Measurements from ENCODE around the gene GEN1. TPM values are rescaled to one million over a fixed set of nuclear protein-coding genes. Genes with fewer than 3 reads are reported as not detected.

The GEN1 gene
- total and polyA plus RNA-seq, 2 of the 13 experiments (the other 11 are each of a cell fraction or from before 2014, with no cell fraction given): 9.9 to 27.1 TPM

- Histone ChIP-seq H3K4me2 (ENCODE audit: low read depth, low read length) (no peak overlapping the region), H3K27ac (ENCODE audit: extremely low read length, insufficient read depth, low read length) (no peak overlapping the region), H3K4me3 (replicated peaks in 1 of 3; ENCODE audit: insufficient read depth in 1 of 3, low read depth in 2 of 3, low read length in 3 of 3) (no peak overlapping the region), H4K20me1 (ENCODE audit: insufficient read depth, low read length) (no peaks in the 10 kb centered on the region), H3K27me3 (ENCODE audit: control insufficient read depth in 1 of 2, insufficient read depth in 2 of 2, low read length in 2 of 2) (no peaks in the 10 kb centered on the region), H3K79me2 (ENCODE audit: insufficient read depth, low read length) (no peaks in the 10 kb centered on the region), H3K9ac (ENCODE audit: insufficient read depth, low read depth, low read length) (no peak overlapping the region), H3K9me3 (ENCODE audit: low read length) (no peaks in the 10 kb centered on the region), H3K36me3 (replicated peaks in 1 of 2; ENCODE audit: control insufficient read depth in 1 of 2, insufficient read depth in 2 of 2, low read length in 2 of 2) (peaks cover 24 to 70% of the 10 kb centered on the region in 2 experiments), H3K4me1 (ENCODE audit: insufficient read depth, low read length) (no peaks in the 10 kb centered on the region), H2AFZ (ENCODE audit: low read length) (no peak overlapping the region)
- ChIA-PET CTCF (ENCODE audit: low intra/inter-chr PET ratio, low total read pairs) (interaction anchor here (1.7 kb wide), 1 partner anchor 111 kb away, joined by 17 read pairs; no protein-coding TSS in a partner anchor), POLR2A (no interaction called here)
- ATAC-seq: no peak
- no TSS peak for BruUV-seq (replicated peaks)
- 98% methylated on average over 5 of the region's 5 CpGs for whole genome bisulfite sequencing (ENCODE audit: low lambda C conversion rate)
- in situ Hi-C loops (cut with HindIII; ENCODE audit: extremely low pct_ligation_motif_present, low pct_unique_long_range_greater_than_20kb): loop anchor here (10.0 kb wide), 1 partner anchor 656 kb away; no protein-coding TSS in a partner anchor
- intact Hi-C loops (cut with micrococcal nuclease; ENCODE audit: unreplicated experiment): loop anchor here (1.0 to 5.0 kb wide), 3 partner anchors 34 to 659 kb away; partner anchors contain the start of gene SMC6
- no peak for DNase-seq (ENCODE audit: low spot score)
- FAIRE-seq: no peak
- TF ChIP-seq NFKB2 (CRISPR knock-in tag; IDR thresholded peaks at IDR 0.05; ENCODE audit: borderline replicate concordance) (no peak), ZNF160 (CRISPR knock-in tag; IDR thresholded peaks at IDR 0.05) (no peak), MAFK (conservative IDR thresholded peaks at IDR 0.05 in 1 of 2, IDR thresholded peaks at IDR 0.05 in 1 of 2; ENCODE audit: low read length in 2 of 2) (no peak), MAFG (CRISPR knock-in tag; IDR thresholded peaks at IDR 0.05) (no peak), ZNF3 (CRISPR knock-in tag; IDR thresholded peaks at IDR 0.05) (no peak), ZBTB7A (CRISPR knock-in tag; IDR thresholded peaks at IDR 0.05) (no peak), CEBPZ (IDR thresholded peaks at IDR 0.05; ENCODE audit: low read length) (no peak), ZNF772 (CRISPR knock-in tag; IDR thresholded peaks at IDR 0.05) (no peak), ZNF816 (CRISPR knock-in tag; IDR thresholded peaks at IDR 0.05; ENCODE audit: borderline replicate concordance) (no peak), CREM (IDR thresholded peaks at IDR 0.05) (no peak), CREM (CRISPR knock-in tag; IDR thresholded peaks at IDR 0.05) (no peak), KDM4B (CRISPR knock-in tag; IDR thresholded peaks at IDR 0.05) (no peak), ZNF709 (CRISPR knock-in tag; IDR thresholded peaks at IDR 0.05) (no peak), ZNF17 (CRISPR knock-in tag; IDR thresholded peaks at IDR 0.05) (no peak), TOPORS (CRISPR knock-in tag; IDR thresholded peaks at IDR 0.05) (no peak), FOXM1 (CRISPR knock-in tag; IDR thresholded peaks at IDR 0.05) (no peak), KLF15 (CRISPR knock-in tag; IDR thresholded peaks at IDR 0.05; ENCODE audit: borderline replicate concordance) (no peak), RCOR2 (CRISPR knock-in tag; IDR thresholded peaks at IDR 0.05) (no peak), ZNF678 (CRISPR knock-in tag; IDR thresholded peaks at IDR 0.05) (no peak), WIZ (CRISPR knock-in tag; IDR thresholded peaks at IDR 0.05) (no peak), ZNF18 (CRISPR knock-in tag; IDR thresholded peaks at IDR 0.05; ENCODE audit: insufficient replicate concordance) (no peak)
Observed at GRCh38 chr2:17718689-17719088, 35.2 kb upstream of the GEN1 start.

Measured in HepG2 (cell line).